GM19467 (cell line): Measurements from ENCODE around the gene OXT.
"Not testable (repeated sequence)": the region's sequence is repeated elsewhere in the genome, so short reads cannot be mapped to it uniquely, and the experiment has no call there.

Source experiments
- ATAC-seq: cut with Tn5 transposase; IDR thresholded peaks from one replicate; pipeline ENCODE4 v1.9.1; 2021; ENCODE audit warnings: mild to moderate bottlenecking, moderate library complexity; ENCODE audit not compliant: unreplicated experiment

The OXT gene

GRCh38 chr20:3071610-3072529 is at the start of gene OXT:
TSS of gene OXT (plus strand) at chr20:3071620. CDS start at chr20:3071656, 36 bp downstream.
- no peak for ATAC-seq

- no peak for ATAC-seq
Measured at GRCh38 chr20:3021777-3022176, 49.6 kb upstream of the OXT start.

- ATAC-seq = not testable (repeated sequence)
Measured at GRCh38 chr20:3022559-3023490, 48.6 kb upstream of the OXT start.

DNA sequence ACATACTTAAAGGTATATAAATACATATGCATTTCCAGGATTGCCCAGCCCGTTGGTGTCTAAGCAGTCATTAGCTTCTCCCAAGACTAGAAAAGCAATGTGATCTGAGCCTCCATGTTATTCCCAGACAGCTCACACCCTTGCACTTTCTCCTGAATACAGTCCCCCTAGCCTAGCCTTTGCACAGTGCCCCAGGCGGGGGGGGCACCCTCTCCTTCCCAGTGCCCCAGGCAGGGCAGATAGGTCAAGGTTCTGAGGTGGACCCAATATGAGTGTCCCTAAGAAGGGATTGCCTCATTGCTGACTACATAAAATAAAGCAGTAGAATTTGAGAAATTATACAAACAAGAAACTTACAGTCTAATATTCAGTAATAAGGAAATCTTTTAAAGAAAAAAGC is 43.4 kb upstream of the OXT start:
- no peak for ATAC-seq

- ATAC-seq = no peak
Measured at GRCh38 chr20:3031524-3032147, 39.8 kb upstream of the OXT start.

GRCh38 chr20:3032624-3033023 is 38.8 kb upstream of the OXT start:
- no peak for ATAC-seq

DNA sequence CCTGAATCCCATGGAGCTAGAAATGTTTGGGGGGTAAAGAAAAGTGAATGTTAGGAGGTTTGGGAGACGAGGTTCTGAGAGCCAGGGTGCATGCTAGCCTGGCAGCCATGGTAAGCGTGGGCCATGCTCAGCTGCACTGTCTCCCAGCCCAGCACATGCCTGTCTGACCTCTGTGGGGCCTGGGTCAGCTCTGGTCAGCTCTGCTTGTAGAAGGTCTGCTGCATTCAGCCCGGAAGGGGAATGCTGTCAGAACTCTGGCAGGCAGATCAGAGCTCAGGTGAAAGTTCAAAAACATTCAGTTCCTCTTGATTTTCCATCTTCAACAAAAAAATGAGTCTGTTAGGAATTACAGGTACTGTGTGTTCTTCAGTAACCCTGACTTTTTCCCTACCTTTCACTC is 33.8 kb upstream of the OXT start:
- no peak for ATAC-seq

- no peak for ATAC-seq
Measured at GRCh38 chr20:3038454-3038853, 33.0 kb upstream of the OXT start.

DNA sequence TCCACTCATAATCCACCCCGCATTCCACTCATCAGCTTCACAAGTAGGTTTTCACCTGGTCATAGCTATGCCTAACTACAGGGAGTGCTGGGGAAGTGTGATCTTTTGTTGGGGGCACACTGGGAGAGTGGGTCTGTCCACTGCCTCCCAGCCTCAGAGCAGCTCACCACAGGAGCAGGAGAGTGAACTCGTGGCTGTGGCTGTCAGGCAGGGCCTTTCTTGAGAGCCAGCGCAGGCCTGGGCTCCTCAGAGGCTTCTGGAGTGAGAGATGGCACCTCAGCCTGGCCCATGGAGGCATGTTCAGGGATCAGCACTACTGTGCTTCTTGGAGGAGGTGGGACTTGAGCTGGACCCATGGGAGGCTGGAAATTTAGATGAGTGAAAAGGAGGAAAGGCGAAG is 32.0 kb upstream of the OXT start:
- no peak for ATAC-seq

- ATAC-seq = no peak
Measured at GRCh38 chr20:3040086-3040485, 31.3 kb upstream of the OXT start.

- ATAC-seq = no peak
Measured at GRCh38 chr20:3041854-3042409, 29.5 kb upstream of the OXT start.

- ATAC-seq = no peak
Measured at GRCh38 chr20:3042625-3043024, 28.8 kb upstream of the OXT start.

DNA sequence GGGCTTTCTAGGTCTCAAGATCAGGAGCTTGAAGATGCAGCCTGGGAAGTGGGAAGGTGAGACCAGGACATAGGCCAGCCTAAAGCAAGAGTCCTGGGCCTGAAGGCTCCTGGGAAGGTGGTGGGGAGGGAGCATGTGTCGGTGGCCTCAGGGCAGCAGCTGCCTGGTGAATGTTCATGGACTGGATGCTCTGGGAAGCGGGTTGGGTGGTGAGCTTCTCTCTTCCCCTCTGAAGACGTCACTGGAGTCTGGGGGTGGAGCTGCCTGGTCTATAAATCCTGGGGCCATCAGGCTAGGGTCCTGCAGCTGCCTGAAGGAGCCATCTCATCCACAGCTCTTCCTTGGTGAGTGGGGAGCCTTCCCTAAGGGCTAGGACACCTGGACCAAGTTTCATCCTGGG is 28.1 kb upstream of the OXT start, which contains the start of gene GNRH2:
Gene GNRH2 (plus strand): TSS at position 301 of the 400 bp plus-strand sequence. CDS start 793 bp downstream, outside the sequence.
- no peak for ATAC-seq

DNA sequence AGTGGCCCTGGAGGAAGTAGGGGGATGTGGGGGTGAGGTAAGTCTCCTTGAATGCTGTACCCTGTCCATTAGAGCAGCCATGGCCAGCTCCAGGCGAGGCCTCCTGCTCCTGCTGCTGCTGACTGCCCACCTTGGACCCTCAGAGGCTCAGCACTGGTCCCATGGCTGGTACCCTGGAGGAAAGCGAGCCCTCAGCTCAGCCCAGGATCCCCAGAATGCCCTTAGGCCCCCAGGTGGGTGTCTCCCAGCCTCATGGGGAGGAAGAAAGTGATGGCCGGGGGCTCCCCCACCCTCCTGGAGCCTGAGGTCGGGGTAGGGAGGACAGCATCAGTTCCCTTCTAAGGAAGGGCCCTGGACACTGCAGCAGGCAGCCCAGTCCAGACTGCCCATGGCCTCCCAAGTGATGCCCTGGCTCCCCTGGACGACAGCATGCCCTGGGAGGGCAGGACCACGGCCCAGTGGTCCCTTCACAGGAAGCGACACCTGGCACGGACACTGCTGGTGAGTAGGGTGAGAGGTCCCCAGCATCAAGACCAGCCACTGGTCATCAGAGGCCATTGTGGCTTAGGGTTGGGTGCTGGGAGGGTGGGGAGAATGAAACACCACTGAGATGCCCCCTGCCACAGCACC is 27.0 kb upstream of the OXT start:
- ATAC-seq = no peak

- peak; percentile 36 for ATAC-seq
Measured at GRCh38 chr20:3045042-3045815, 26.2 kb upstream of the OXT start.

DNA sequence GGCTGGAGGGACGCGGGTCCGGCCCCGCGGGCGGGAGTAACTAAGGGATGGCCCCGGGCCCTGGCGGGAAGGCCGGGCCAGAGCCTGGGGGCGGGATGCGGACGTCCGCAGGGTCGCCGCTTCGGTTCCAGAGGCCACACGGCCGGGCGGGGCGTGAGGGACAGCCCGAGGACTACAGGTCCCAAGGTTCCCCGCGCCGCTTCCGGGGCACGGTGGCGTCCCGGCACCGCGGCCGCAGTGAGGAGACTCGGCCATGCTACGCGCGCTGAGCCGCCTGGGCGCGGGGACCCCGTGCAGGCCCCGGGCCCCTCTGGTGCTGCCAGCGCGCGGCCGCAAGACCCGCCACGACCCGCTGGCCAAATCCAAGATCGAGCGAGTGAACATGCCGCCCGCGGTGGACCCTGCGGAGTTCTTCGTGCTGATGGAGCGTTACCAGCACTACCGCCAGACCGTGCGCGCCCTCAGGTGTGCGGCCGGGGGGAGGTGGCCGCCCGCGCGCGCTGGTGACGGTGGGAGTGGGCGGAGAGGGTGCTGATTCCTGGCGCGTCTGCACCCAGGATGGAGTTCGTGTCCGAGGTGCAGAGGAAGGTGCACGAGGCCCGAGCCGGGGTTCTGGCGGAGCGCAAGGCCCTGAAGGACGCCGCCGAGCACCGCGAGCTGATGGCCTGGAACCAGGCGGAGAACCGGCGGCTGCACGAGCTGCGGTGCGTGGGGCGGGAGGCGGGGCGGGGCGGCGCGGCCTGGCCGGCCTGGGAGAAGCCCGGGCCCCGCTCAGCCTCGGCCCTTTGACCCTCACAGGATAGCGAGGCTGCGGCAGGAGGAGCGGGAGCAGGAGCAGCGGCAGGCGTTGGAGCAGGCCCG is 25.4 kb upstream of the OXT start, which contains the start of gene MRPS26:
Gene MRPS26 (plus strand): TSS at position 237 of the 861 bp plus-strand sequence. CDS start 17 bp downstream, at position 254.
- peak; percentile 86 for ATAC-seq

- ATAC-seq = no peak
Measured at GRCh38 chr20:3046677-3047462, 24.6 kb upstream of the OXT start.
